Aorta (tissue), 5 donors: ENCODE measurements around the gene HYDIN. TPM values are rescaled to one million over a fixed set of nuclear protein-coding genes. Genes with fewer than 3 reads are reported as not detected.
A peak's percentile ranks its signal among the peaks of the same experiment; 100 is the strongest.
"Not testable (repeated sequence)": the region's sequence is repeated elsewhere in the genome, so short reads cannot be mapped to it uniquely, and the experiment has no call there.

Experiments used
- ATAC-seq: fragments of 200-7000 bp; cut with Tn5 transposase; one replicate; pipeline ENCODE4 v1.9.1; 2022; ENCODE audit warnings: moderate library complexity; ENCODE audit not compliant: low FRiP score
- DNase-seq, 2 donors: peaks; one replicate each; pipeline ENCODE4 v3.0.0-alpha.2; 2020
- H3K27ac ChIP-seq, 2 donors: one replicate each; pipeline ENCODE4 v1.5.1; 2013; ENCODE audit warnings: low read length in 2 of 2, mild to moderate bottlenecking in 2 of 2, moderate library complexity in 2 of 2, control low read depth in 1 of 2, inconsistent platforms in 1 of 2, low read depth in 1 of 2
- H3K27me3 ChIP-seq, 2 donors: one replicate each; pipeline ENCODE4 v1.6.1; 2013; ENCODE audit warnings: control low read depth in 1 of 2, low read length in 1 of 2, mild to moderate bottlenecking in 1 of 2, moderate library complexity in 1 of 2; ENCODE audit not compliant: insufficient read depth in 2 of 2, control insufficient read depth in 1 of 2
- H3K36me3 ChIP-seq, 2 donors: one replicate each; pipeline ENCODE4 v1.6.1; 2013; ENCODE audit warnings: control low read depth in 1 of 2, low read length in 1 of 2, mild to moderate bottlenecking in 1 of 2; ENCODE audit not compliant: insufficient read depth in 2 of 2, control insufficient read depth in 1 of 2
- H3K4me1 ChIP-seq, 2 donors: one replicate each; pipeline ENCODE4 v1.6.1; 2013; ENCODE audit warnings: low read length in 2 of 2, control low read depth in 1 of 2, mild to moderate bottlenecking in 1 of 2, moderate library complexity in 1 of 2; ENCODE audit not compliant: insufficient read depth in 2 of 2, control insufficient read depth in 1 of 2
- H3K4me3 ChIP-seq, 2 donors: one replicate each; pipeline ENCODE4 v1.5.1; 2013; ENCODE audit warnings: low read length in 2 of 2, control low read depth in 1 of 2, mild to moderate bottlenecking in 1 of 2
- H3K9me3 ChIP-seq: one replicate; pipeline ENCODE4 v1.6.1; 2013; ENCODE audit warnings: mild to moderate bottlenecking, low read length; ENCODE audit not compliant: control insufficient read depth
- WGBS, 2 donors: extraction: QIAGEN DNeasy Blood & Tissue Kit; methylation state at CpG; one replicate each; pipeline ENCODE4 v1.1.7; 2013; 5-methylcytosine and 5-hydroxymethylcytosine counted together
- intact Hi-C, 2 donors: fragments of 100-400 bp; cut with DNase I; formaldehyde crosslinking; loops; one replicate each; pipeline versions ENCODE4 v1.14.2 to v1.15.0; 2022
- polyA plus RNA-seq, 2 donors: library from polyadenylated mRNA; stranded (reverse); fragments of 200-250 nt; gene quantifications; one replicate each; pipeline ENCODE4 v1.2.3, GENCODE V29; 2013
- total RNA-seq, 2 donors: library from RNA; stranded (reverse); fragmentation: NEBNext Ultra II Directional; extraction: Animal tissue kit (Norgen Biotek cat#: 25700); gene quantifications; one replicate each; pipeline ENCODE4 v1.2.1, GENCODE V29; 2021
- donor health status: healthy with polysubstance abuse.
- donor health status: Bipolar disorder and iron deficiency.
- donor health status: DM: no; HTN: no; CAD: no.
- donor health status: DM: no; HTN: no; CAD: no.
- donor health status: DM: yes; HTN: yes; CAD: no.

HYDIN gene
- total and polyA plus RNA-seq, 4 donors = 0.38 to 4.8 (median 4.2) TPM; not detected in 1

DNA sequence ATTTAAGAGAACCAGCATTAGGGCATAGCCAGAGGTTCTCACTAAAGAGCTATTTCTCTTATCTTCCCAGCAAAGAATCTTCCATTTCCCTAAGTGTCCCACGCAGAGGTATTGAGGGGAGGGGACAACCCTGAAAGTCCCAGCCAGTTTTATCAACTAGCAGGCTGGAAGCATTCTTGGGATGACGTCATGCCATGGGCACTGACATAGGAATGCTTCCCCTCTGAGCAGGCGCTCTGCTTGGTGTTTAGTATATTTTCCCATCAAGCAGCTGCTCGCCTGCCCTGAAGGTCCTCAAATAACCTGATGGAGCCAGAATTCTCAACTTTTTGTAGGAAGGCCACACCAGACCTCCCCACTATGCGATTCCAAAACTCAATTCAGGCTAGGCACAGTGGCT is 276.7 kb downstream of the HYDIN start:
- H3K4me1 ChIP-seq, H3K27ac ChIP-seq, DNase-seq, H3K36me3 ChIP-seq, intact Hi-C loops, H3K27me3 ChIP-seq, ATAC-seq, H3K4me3 ChIP-seq, H3K9me3 ChIP-seq: not testable (repeated sequence)
- no CpG with 5 or more reads among the region's 5 CpGs for WGBS, 2 donors

GRCh38 chr16:70943551-70943950 is 287.0 kb downstream of the HYDIN start:
- 64 to 65% methylated on average over 15 of the region's 15 CpGs for WGBS, 2 donors
- H3K4me1 ChIP-seq, H3K36me3 ChIP-seq, H3K4me3 ChIP-seq, DNase-seq, H3K27ac ChIP-seq, H3K9me3 ChIP-seq, H3K27me3 ChIP-seq, ATAC-seq, intact Hi-C loops: not testable (repeated sequence)

DNA sequence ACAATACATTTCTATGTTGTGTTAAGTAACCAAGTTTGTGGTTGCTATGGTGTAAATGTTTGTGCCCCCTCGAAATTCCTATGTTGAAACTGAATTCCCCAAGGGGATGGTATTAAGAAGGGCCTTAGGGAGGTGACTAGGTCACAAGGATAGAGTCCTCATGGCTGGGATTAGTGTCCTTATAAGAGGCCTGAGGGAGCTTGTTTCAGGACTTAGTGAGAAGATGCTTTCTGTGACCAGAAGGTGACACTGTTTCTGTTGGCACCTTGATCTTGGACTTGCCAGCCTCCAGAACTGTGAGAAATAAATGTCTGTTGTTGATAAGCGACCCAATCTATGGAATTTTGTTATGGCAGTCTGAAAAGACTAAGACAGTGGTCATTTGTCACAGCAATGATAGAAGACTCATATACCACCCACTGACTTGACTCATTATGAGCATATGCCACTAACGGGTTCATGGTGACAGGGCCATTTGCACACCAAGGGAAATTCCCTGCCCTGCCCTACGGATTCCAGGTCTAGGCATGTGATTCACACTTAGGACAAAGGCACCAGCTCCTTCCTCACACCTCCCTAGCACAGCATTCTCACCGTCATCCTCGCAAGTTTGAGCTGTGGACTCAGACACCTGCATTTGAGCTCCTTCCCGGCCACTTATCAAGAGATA is 290.7 kb downstream of the HYDIN start:
- H3K27ac ChIP-seq, intact Hi-C loops, H3K9me3 ChIP-seq, H3K36me3 ChIP-seq, H3K27me3 ChIP-seq, H3K4me3 ChIP-seq, ATAC-seq, H3K4me1 ChIP-seq, DNase-seq: not testable (repeated sequence)
- WGBS, 2 donors = 63 to 67% methylated on average over 3 of the region's 7 CpGs

GRCh38 chr16:70936781-70937525 is 293.6 kb downstream of the HYDIN start:
- H3K4me1 ChIP-seq, H3K36me3 ChIP-seq, H3K9me3 ChIP-seq, intact Hi-C loops, DNase-seq, H3K4me3 ChIP-seq, H3K27ac ChIP-seq, H3K27me3 ChIP-seq: not testable (repeated sequence)
- ATAC-seq = peak; percentile 54
- WGBS, 2 donors = 3 to 13% methylated on average over 7 to 9 of the region's 12 CpGs

DNA sequence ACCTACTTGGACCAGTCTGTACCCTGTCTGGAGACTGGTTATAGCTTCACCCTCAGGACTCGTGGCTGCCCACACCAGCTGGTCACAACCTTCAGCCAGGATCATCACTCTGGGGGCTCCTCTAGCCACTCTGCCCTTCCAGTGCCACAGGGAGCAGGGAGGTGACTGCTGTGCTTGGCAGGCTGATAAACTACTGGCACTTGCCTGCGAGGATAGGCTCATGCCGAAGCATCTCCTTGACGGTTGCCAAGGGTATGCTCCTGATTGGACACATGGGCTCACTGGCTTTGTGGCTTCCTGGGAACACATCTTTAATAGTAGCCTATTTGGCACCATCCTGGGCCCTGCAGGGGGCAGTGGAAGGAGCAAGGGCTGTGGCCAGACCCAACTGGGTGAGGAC is 295.2 kb downstream of the HYDIN start:
- ATAC-seq, H3K4me1 ChIP-seq, H3K4me3 ChIP-seq, H3K27ac ChIP-seq, H3K36me3 ChIP-seq, H3K9me3 ChIP-seq, intact Hi-C loops, DNase-seq, H3K27me3 ChIP-seq: not testable (repeated sequence)
- WGBS, 2 donors = 60% methylated on average over 1 of the region's 4 CpGs; no CpG with 5 or more reads in 1 of the 2 donors

DNA sequence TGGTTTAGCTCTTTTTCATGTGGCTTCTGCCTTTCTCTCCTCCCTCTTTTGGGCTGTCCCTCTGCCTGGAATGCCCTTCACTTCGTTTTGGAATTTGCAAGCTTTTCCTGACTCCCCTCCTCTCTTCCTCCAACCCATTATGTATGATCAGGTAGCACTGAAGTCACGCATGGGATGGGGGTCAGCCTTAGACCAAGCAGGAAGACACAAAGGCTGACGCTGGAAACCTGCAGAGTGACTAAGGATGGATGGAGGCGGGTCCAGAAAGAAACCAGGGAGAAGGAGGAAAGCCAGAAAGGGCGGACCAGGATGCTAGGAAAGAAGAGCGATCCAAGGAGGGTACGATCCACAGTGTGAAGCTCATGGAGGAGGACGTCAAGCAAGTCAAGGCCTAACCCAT is 296.8 kb downstream of the HYDIN start:
- ATAC-seq, intact Hi-C loops, H3K36me3 ChIP-seq, H3K4me1 ChIP-seq, H3K27me3 ChIP-seq, H3K9me3 ChIP-seq, H3K4me3 ChIP-seq, H3K27ac ChIP-seq, DNase-seq: not testable (repeated sequence)
- 77 to 78% methylated on average over 8 of the region's 8 CpGs for WGBS, 2 donors

DNA sequence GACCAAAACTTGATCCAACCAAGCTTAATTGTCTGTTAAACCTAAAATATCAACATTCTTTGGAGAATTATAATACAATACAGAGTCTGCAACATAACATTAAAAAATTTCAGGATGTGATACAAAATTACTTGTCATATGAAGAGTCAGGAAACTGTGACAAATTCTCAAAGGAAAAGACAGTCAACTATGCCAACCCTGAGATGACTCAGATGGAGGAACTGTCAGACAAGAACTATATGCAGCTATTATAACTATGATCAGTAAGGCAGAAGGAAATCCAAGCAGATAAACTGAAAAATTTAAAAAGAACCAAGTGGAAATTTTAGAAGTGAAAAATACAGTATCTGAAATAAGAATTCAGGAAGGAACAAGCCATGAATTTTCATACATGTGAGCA is 299.8 kb downstream of the HYDIN start:
- intact Hi-C loops, ATAC-seq, DNase-seq, H3K4me1 ChIP-seq, H3K27ac ChIP-seq, H3K36me3 ChIP-seq, H3K9me3 ChIP-seq, H3K4me3 ChIP-seq, H3K27me3 ChIP-seq: not testable (repeated sequence)

DNA sequence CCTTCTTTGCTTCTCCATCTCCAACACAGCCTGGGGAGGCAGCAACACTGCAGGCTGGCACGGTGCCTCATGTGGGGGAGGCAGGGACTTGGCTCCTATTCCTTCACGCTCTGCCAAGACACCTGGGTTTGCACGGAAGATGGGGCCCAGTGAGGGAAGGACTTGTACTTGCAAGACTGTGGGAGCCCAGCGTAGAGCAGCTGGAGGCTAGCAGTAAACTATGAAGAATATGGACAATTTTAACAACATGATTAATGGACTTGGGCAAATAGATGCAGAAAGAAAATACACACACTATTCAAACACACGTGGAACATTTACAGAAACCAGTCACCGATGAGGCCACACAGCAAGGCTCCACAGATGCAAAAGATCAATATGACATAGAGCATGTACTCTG is 308.4 kb downstream of the HYDIN start:
- intact Hi-C loops, ATAC-seq, H3K9me3 ChIP-seq, DNase-seq, H3K36me3 ChIP-seq, H3K27me3 ChIP-seq, H3K27ac ChIP-seq, H3K4me3 ChIP-seq, H3K4me1 ChIP-seq: not testable (repeated sequence)
- WGBS, 2 donors = 5 to 13% methylated on average over 6 of the region's 6 CpGs

DNA sequence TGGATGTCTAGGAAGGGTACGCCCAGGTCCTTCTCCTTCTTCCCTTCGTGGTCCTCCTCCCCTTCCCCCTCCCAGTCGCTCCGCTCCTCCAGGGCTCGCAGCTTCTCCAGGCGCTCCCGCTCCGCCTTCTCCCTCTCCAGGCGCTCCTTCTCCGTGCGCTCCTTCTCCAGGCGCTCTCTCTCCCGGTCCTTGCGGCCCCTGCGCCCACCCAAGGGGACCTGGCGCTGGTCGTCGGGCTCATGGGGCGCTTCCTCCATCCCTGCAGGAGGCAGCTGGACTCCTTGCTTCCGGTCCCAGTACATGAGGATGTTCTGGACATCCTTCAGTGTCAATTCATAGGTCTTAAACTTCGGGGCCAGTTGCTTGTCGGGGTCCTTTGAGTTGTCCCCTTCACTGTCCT is 309.9 kb downstream of the HYDIN start:
- H3K4me1 ChIP-seq, H3K27me3 ChIP-seq, H3K4me3 ChIP-seq, intact Hi-C loops, H3K27ac ChIP-seq, DNase-seq, ATAC-seq, H3K9me3 ChIP-seq, H3K36me3 ChIP-seq: not testable (repeated sequence)
- 91% methylated on average over 18 to 21 of the region's 22 CpGs for WGBS, 2 donors
